Cardiac septum (tissue), 1 donor: ENCODE data around the gene PPP4R4. TPM values are rescaled to one million over a fixed set of nuclear protein-coding genes. Genes with fewer than 3 reads are reported as not detected.

Experiments
- DNase-seq: peaks from one replicate; pipeline ENCODE4 v3.0.0-alpha.2; 2020; ENCODE audit warnings: low spot score
- intact Hi-C: fragments of 100-400 bp; cut with DNase I; formaldehyde crosslinking; loops from one replicate; pipeline ENCODE4 v1.14.0; 2022
- total RNA-seq: library from RNA; stranded (reverse); fragmentation: NEBNext Ultra II Directional; extraction: Animal tissue kit (Norgen Biotek cat#: 25700); gene quantifications from one replicate; pipeline ENCODE4 v1.2.1, GENCODE V29; 2021
- donor health status: DM: no; HTN: no; CAD: no.

The PPP4R4 gene
- total RNA-seq, 1 donor from 2014 or later: 0.30 TPM

- intact Hi-C loops: no loop called here
- DNase-seq: no peak
Observed at GRCh38 chr14:94317259-94317658, 143.1 kb downstream of the PPP4R4 start.

GRCh38 chr14:94320243-94320642 lies 146.1 kb downstream of the PPP4R4 start:
- intact Hi-C loops: no loop called here
- DNase-seq: no peak

GRCh38 chr14:94321421-94322271 lies 147.5 kb downstream of the PPP4R4 start:
- intact Hi-C loops: no loop called here
- DNase-seq: no peak

- intact Hi-C loops: no loop called here
- no peak for DNase-seq
Observed at GRCh38 chr14:94322648-94323570, 148.8 kb downstream of the PPP4R4 start, which contains the start of gene SERPINA6. Gene SERPINA6, minus strand, starts transcription at chr14:94323336. Its CDS starts 8,688 bp downstream, at chr14:94314648.

- DNase-seq: no peak
- intact Hi-C loops: no loop called here
Observed at GRCh38 chr14:94328196-94328595, 154.1 kb downstream of the PPP4R4 start.

Other genes starting within 250 kb of the PPP4R4 start
- not detected for gene FAM181A, start 247.0 kb upstream of the PPP4R4 start, total RNA-seq
- gene ASB2, start 197.8 kb upstream of the PPP4R4 start, total RNA-seq: 156 TPM
- gene CCDC197, start 177.0 kb upstream of the PPP4R4 start, total RNA-seq: 3.4 TPM
- 0.30 TPM for gene OTUB2, start 148.0 kb upstream of the PPP4R4 start, total RNA-seq
- gene DDX24, start 93.1 kb upstream of the PPP4R4 start, total RNA-seq: 245 TPM
- gene IFI27L1, start 93.0 kb upstream of the PPP4R4 start, total RNA-seq: 9.3 TPM
- 147 TPM for gene IFI27, start 63.6 kb upstream of the PPP4R4 start, total RNA-seq
- 93.0 TPM for gene IFI27L2, start 44.7 kb upstream of the PPP4R4 start, total RNA-seq
- not detected for gene SERPINA10, start 118.9 kb downstream of the PPP4R4 start, total RNA-seq
- gene SERPINA6, start 149.0 kb downstream of the PPP4R4 start, total RNA-seq: not detected
- gene SERPINA2, start 192.4 kb downstream of the PPP4R4 start, total RNA-seq: not detected
- gene SERPINA1, start 214.3 kb downstream of the PPP4R4 start, total RNA-seq: 6.0 TPM